Spinal cord (tissue), 10 donors: ENCODE results near the gene PSD2. TPM values are rescaled to one million over a fixed set of nuclear protein-coding genes. Genes with fewer than 3 reads are reported as not detected.

Experiments
- DNase-seq, 6 donors: peaks; one replicate each; pipeline versions ENCODE4 v3.0.0 to v3.0.0-alpha.2; 2013 to 2015; ENCODE audit warnings: low spot score in 6 of 6, low read depth in 4 of 6
- H3K27ac ChIP-seq: one replicate; pipeline ENCODE4 v1.5.1; 2013; ENCODE audit warnings: low read depth, low read length, control low read depth
- H3K27me3 ChIP-seq: one replicate; pipeline ENCODE4 v1.6.1; 2013; ENCODE audit warnings: low read length; ENCODE audit not compliant: control insufficient read depth, insufficient read depth
- H3K36me3 ChIP-seq: one replicate; pipeline ENCODE4 v1.6.1; 2013; ENCODE audit warnings: low read length; ENCODE audit not compliant: control insufficient read depth, insufficient read depth
- H3K4me1 ChIP-seq: one replicate; pipeline ENCODE4 v1.6.1; 2013; ENCODE audit warnings: low read length; ENCODE audit not compliant: control insufficient read depth, insufficient read depth
- H3K4me3 ChIP-seq: one replicate; pipeline ENCODE4 v1.5.1; 2013; ENCODE audit warnings: low read depth, low read length, control low read depth
- H3K9me3 ChIP-seq: one replicate; pipeline ENCODE4 v1.6.1; 2013; ENCODE audit warnings: low read length; ENCODE audit not compliant: control insufficient read depth, insufficient read depth
- WGBS: methylation state at CpG from one replicate; pipeline ENCODE4 v1.1.5; 2013; ENCODE audit warnings: missing lambda C conversion rate; ENCODE audit not compliant: insufficient coverage; 5-methylcytosine and 5-hydroxymethylcytosine counted together
- polyA plus RNA-seq, 2 donors: library from polyadenylated mRNA; unstranded; fragments of 120-200 nt; gene quantifications; one replicate each; pipeline ENCODE4 v1.2.1, GENCODE V29; 2013; ENCODE audit not compliant: insufficient read length in 2 of 2
- total RNA-seq, 2 donors: library from RNA; depleted of rRNA in 1 of 2; stranded (reverse); fragments of 120-200 nt in 1 of 2; fragments of >200 nt in 1 of 2; gene quantifications; one replicate each; pipeline versions ENCODE4 v1.2.3 to v1.2.4, GENCODE V29; 2013 to 2014
- donor health status: healthy.

PSD2 gene
- total and polyA plus RNA-seq, 4 donors, result 7.5 to 40.8 (median 28.2) TPM

DNA sequence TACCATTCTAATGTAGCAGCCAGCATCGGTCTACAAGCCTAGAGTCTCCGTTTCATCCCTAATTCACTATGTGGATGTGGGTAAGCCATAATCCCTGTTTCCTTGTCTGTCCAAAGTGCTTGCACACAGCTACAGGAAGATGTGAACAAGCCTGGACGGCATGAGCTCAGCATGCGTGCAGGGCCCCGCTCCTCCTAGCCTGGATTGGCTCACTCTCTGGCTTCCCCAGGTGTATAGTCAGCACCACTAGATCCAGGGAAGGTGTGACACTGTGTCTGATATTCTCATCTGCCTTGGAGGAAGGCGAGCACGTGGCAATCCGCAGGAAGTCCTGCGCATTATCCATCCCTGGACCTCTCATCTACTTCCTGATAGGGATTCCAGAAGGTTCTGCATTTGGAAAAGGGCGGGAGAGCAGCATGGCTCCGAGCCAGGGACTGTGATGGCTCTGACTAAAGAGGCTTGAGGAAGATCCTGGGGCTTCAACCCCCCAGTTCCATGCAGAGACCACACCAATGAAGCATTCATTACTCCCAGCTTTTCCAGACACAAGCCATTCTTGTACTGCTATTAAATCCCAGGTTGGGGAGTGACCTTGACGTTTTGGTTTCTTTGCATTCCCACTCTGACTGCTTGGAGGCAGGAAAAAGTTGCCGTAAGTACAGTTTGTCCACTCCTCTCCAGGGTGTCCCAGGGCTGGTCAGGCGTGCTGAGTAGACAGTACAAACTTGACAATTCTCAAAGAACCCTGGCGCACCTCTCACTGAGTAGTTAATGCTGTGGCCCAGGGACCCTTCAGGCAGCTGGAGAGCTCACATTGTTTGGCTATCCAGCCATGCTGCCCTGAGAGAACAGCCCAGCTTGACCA lies 65.6 kb downstream of the PSD2 start:
- H3K9me3 ChIP-seq, result no peaks in the 10 kb centered on the region
- 89% methylated on average over 9 of the region's 15 CpGs for WGBS
- H3K4me1 ChIP-seq, result peaks cover 22% of the 10 kb centered on the region
- no peak overlapping the region for H3K4me3 ChIP-seq
- DNase-seq, result no peak
- no peak overlapping the region for H3K27ac ChIP-seq
- no peaks in the 10 kb centered on the region for H3K27me3 ChIP-seq
- H3K36me3 ChIP-seq, result peaks cover 37% of the 10 kb centered on the region

DNA sequence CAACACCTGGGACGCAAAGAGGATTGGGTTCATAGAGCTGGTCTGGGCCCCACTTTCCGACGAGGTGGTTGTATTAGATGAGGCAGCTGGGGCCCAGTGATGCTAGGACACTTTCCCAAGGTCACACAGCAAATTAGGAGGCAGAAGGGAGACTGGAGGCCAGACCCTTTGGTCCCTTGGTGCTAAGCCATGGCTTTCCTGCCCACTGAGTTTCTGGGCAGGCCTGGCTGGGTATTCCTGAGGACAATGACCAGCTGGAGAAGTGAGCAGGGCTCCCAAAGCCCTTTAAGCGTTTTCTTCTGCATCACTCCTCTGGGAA lies 66.2 kb downstream of the PSD2 start:
- WGBS, result 84% methylated on average over 4 of the region's 4 CpGs
- Histone ChIP-seq H3K36me3 (peaks cover 33% of the 10 kb centered on the region), H3K4me1 (peaks cover 22% of the 10 kb centered on the region), H3K27ac (no peak overlapping the region), H3K9me3 (no peaks in the 10 kb centered on the region), H3K27me3 (no peaks in the 10 kb centered on the region), H3K4me3 (no peak overlapping the region)
- no peak for DNase-seq

DNA sequence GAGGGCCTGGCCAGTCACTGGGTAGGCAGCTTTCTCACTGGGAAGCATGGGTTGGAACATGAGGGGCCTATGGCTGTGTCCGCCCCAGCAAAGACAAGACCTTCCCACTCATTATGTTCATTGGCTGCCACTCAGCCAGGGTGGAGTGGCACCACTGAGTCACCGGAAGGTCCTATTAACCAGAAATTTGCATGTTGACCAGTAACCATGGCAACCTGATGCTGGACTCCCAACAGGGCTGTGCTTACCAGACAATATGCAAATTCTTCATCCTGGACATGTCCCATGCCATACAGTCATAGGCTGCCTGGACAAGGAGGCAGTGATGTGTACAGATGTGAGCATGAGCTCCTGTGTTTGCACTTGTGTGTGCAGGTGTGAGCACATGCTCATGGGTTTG lies 66.7 kb downstream of the PSD2 start:
- peaks cover 22% of the 10 kb centered on the region for H3K4me1 ChIP-seq
- WGBS, result 86% methylated on average over 2 of the region's 2 CpGs
- no peaks in the 10 kb centered on the region for H3K9me3 ChIP-seq
- H3K4me3 ChIP-seq, result no peak overlapping the region
- DNase-seq, result no peak
- H3K27ac ChIP-seq, result no peak overlapping the region
- H3K27me3 ChIP-seq, result no peaks in the 10 kb centered on the region
- peaks cover 32% of the 10 kb centered on the region for H3K36me3 ChIP-seq

DNA sequence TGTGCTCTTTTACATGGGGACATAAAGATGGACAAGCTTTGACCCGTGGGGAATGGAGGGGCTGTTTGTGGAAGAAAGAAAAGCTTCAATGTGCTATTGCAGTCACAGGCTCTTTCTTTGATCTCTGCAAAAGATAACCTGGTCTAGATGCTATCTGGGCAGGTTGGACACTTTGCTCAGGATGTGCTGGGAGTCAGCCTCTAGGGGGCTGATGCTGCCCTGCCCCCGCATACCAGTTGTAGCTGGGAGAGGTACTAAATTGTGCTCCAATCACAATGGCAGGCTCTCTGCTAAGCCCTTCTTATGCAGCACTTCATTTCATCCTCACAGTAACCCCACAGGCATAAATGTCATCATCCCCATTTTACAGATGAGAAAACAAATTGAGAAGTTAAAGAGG lies 67.2 kb downstream of the PSD2 start:
- Histone ChIP-seq H3K27me3 (no peaks in the 10 kb centered on the region), H3K9me3 (no peaks in the 10 kb centered on the region), H3K4me3 (no peak overlapping the region), H3K36me3 (peaks cover 30% of the 10 kb centered on the region), H3K27ac (no peak overlapping the region), H3K4me1 (peaks cover 18% of the 10 kb centered on the region)
- DNase-seq, result no peak
- WGBS, result 83% methylated on average over 1 of the region's 2 CpGs

DNA sequence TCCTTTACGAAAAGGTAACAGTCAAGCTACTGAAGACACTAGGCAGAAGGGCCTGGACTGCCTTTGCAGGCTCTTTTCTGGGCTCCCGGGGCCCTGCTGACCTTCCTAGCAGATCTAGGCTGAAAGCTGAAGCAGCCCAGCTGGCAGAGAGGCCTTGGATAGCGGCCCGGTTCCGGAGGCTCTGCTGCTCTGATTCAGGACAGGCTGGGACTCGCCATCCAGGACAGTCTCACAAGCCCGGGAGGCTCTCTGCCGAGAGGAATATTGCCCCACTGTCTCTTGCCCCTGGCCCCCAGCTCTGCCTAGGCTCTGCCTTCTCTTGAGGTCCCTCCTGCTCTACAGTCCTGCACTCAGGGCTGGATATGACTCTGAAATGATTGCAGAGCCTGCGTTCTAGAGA lies 67.8 kb downstream of the PSD2 start:
- no peak overlapping the region for H3K4me3 ChIP-seq
- no peaks in the 10 kb centered on the region for H3K27me3 ChIP-seq
- no peak overlapping the region for H3K27ac ChIP-seq
- H3K36me3 ChIP-seq, result peaks cover 25% of the 10 kb centered on the region
- no peaks in the 10 kb centered on the region for H3K9me3 ChIP-seq
- 75% methylated on average over 9 of the region's 9 CpGs for WGBS
- DNase-seq, result peak in 1 of 6 donors; percentile 43
- H3K4me1 ChIP-seq, result peaks cover 15% of the 10 kb centered on the region

DNA sequence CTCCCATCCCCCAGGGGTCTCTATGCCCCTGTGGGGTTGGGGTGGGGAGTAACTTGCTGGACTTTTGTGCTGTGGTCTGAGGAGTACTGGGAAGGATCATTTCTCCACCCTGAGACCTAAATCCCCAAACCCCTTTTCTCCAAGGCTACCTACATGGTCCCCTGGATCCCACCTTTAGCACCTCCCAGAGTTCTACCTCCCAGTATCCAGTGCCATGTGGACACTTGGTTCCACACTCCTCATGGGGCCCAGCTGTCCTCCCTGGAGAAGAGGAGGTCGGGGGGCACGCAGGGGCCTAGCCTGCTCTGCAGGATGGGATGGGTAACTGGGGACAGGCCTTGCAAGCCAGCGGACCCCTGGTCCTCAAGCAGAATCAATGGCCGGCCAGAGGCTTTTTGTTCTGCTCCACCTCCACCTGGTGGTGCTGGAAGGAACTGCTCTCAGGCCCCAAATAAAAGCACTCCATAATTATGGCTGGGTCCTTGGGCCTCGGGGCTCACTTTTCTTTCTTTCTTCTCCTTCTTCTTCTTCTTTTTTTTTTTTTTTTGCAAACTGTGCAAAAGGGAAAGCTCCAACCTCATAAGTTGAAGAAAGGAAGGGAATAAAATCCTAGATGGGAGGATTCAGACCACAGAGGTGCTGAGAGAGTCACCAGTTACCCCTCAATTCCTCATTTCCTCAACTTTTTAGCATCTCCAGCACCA lies 68.4 kb downstream of the PSD2 start:
- no peaks in the 10 kb centered on the region for H3K27me3 ChIP-seq
- peaks cover 15% of the 10 kb centered on the region for H3K4me1 ChIP-seq
- peaks cover 25% of the 10 kb centered on the region for H3K36me3 ChIP-seq
- H3K27ac ChIP-seq, result no peak overlapping the region
- peak in 4 of 6 donors; percentile 31 to 85 (median 62) for DNase-seq
- no peak overlapping the region for H3K4me3 ChIP-seq
- H3K9me3 ChIP-seq, result no peaks in the 10 kb centered on the region
- 16% methylated on average over 3 of the region's 5 CpGs for WGBS

DNA sequence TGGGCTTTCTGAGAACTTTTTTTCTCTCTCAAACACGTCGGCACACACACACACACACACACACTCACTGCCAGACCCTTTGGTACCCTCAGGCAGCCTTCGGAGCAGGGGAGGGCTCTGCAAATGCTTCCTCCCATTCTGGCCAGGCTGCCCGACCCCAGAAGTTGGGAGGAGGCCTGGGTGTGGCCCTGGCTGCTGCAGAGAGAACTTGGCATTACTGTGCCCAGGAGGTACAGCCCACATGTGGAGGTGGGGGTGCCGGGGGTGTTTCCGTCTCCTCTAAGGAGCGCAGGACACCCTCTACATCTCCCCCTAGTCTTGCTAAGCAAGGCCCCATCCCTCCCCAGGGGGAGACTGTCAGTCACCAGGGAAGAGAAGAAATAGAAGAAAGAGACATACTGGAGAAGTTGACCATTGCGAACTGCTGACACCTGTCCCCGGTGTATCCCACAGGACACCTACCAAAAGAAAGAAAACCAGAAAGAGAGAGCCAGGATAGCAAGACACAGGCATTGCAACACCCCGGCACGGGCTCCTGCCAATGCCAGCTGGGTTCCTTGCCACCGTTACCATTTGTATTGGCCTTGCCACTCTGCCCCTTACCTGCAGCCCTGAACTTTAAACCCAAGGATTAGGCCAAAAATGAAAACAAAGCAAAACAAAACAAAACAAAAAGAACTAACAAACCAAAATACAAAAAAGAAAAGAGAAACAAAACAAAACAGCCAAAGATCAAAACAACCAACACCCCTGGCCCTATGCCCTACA lies 69.3 kb downstream of the PSD2 start:
- no peak overlapping the region for H3K27ac ChIP-seq
- no peaks in the 10 kb centered on the region for H3K9me3 ChIP-seq
- H3K36me3 ChIP-seq, result peaks cover 26% of the 10 kb centered on the region
- no peak overlapping the region for H3K4me3 ChIP-seq
- peaks cover 22% of the 10 kb centered on the region for H3K4me1 ChIP-seq
- H3K27me3 ChIP-seq, result no peaks in the 10 kb centered on the region
- 80% methylated on average over 6 of the region's 12 CpGs for WGBS
- DNase-seq, result no peak

DNA sequence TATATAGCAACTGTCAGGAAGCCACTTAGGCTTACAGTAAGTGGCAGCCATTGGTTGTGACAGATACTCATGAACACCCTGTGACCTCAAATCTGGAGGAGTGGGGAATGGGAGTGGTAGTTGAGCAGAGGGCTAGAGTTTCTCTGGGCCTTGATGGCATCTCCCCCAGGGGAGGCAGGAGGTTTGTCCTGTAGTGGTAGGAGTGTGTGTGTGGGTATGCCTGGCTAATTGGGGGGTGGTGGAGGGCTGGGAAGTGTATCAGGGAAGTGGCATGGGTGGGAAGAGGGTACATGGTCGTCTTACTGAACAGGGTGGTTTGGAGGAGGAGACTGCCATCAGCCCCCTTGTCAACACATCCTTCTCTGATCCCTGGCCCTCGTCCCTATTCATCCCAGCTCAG lies 71.5 kb downstream of the PSD2 start:
- H3K27ac ChIP-seq, result no peak overlapping the region
- no peak for DNase-seq
- H3K4me3 ChIP-seq, result no peak overlapping the region
- no peaks in the 10 kb centered on the region for H3K27me3 ChIP-seq
- no CpG with 5 or more reads among the region's 2 CpGs for WGBS
- H3K4me1 ChIP-seq, result peaks cover 17% of the 10 kb centered on the region
- H3K36me3 ChIP-seq, result peaks cover 27% of the 10 kb centered on the region
- H3K9me3 ChIP-seq, result no peaks in the 10 kb centered on the region

DNA sequence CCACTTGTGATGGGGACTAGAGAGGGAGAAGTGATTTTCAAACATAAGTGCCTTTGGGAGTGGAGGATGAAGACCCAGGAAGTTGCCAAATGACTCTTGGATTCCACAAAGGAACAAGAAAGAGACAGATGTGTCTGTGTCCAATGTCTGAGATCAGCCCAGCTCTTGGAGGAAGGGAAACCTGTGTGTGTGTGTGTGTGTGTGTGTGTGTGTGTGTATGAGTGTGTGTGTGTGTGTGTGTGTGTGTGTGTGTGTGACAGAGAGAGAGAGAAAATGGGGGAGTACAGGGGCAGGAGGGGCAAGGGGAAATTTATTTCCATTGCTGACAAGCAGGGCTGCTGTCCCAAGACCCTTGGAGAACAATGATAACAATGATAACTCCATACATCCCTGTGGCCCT lies 72.0 kb downstream of the PSD2 start:
- no peak overlapping the region for H3K4me3 ChIP-seq
- peaks cover 17% of the 10 kb centered on the region for H3K4me1 ChIP-seq
- H3K27ac ChIP-seq, result no peak overlapping the region
- no peaks in the 10 kb centered on the region for H3K9me3 ChIP-seq
- H3K27me3 ChIP-seq, result no peaks in the 10 kb centered on the region
- DNase-seq, result no peak
- peaks cover 30% of the 10 kb centered on the region for H3K36me3 ChIP-seq
